ENCODE data around the gene ADARB2.

The ADARB2 gene

GRCh38 chr10:1172256-1172984 lies 564.9 kb downstream of the ADARB2 start:
- Histone ChIP-seq H2BK120ac (ENCODE audit: low read depth, low read length) (no peak overlapping the region), H2BK5ac (ENCODE audit: low read length) (peak overlapping the region; percentile 30), H3K18ac (ENCODE audit: low read length) (no peak overlapping the region), H4K91ac (ENCODE audit: low read depth, low read length, poor library complexity) (no peak overlapping the region), H2AK5ac (ENCODE audit: low read depth, low read length) (peak overlapping the region; percentile 74), H3K27me3 (ENCODE audit: control insufficient read depth in 3 of 3, insufficient read depth in 3 of 3, low read depth in 1 of 3, low read length in 3 of 3) (peaks cover 0 to 9% (median 0%) of the 10 kb centered on the region in 3 experiments), H3K4me3 (ENCODE audit: low read length in 2 of 2) (peak overlapping the region in 1 of 2 donors; percentile 31), H2BK15ac (ENCODE audit: low read length) (no peak overlapping the region), H3K36me3 (replicated peaks in 1 of 2; ENCODE audit: control insufficient read depth in 2 of 2, insufficient read depth in 2 of 2, low read length in 2 of 2) (peaks cover 0 to 2% of the 10 kb centered on the region in 2 donors), H2BK12ac (ENCODE audit: low read length) (no peak overlapping the region), H2AFZ (ENCODE audit: low read length) (no peak overlapping the region), H3K4me1 (ENCODE audit: control insufficient read depth in 2 of 2, insufficient read depth in 1 of 2, low read depth in 1 of 2, low read length in 2 of 2) (peaks cover 0 to 2% of the 10 kb centered on the region in 2 donors), H3K4ac (ENCODE audit: low read length) (no peak overlapping the region), H3K4me2 (ENCODE audit: insufficient read depth, low read length, poor library complexity, severe bottlenecking) (no peak overlapping the region), H3K27ac (replicated peaks; ENCODE audit: low read length) (no peak overlapping the region), H3K9me3 (replicated peaks in 1 of 2; ENCODE audit: control insufficient read depth in 2 of 2, insufficient read depth in 1 of 2, low read depth in 1 of 2, low read length in 2 of 2) (peaks cover 0 to 3% of the 10 kb centered on the region in 2 donors), H3K79me1 (ENCODE audit: low read depth, low read length) (no peaks in the 10 kb centered on the region), H3K23ac (ENCODE audit: low read depth, low read length, poor library complexity) (no peak overlapping the region), H4K8ac (ENCODE audit: low read depth, low read length) (no peak overlapping the region), H3K14ac (ENCODE audit: low read length) (peak overlapping the region; percentile 65), H3K9ac (ENCODE audit: low read depth, low read length, poor library complexity) (no peak overlapping the region)
- WGBS, 2 donors (ENCODE audit: extremely low coverage in 2 of 2, insufficient read length in 2 of 2, insufficient replicate concordance in 1 of 2), result no CpG with 5 or more reads among the region's 15 CpGs
- DNase-seq (ENCODE audit: low spot score), result no peak

DNA sequence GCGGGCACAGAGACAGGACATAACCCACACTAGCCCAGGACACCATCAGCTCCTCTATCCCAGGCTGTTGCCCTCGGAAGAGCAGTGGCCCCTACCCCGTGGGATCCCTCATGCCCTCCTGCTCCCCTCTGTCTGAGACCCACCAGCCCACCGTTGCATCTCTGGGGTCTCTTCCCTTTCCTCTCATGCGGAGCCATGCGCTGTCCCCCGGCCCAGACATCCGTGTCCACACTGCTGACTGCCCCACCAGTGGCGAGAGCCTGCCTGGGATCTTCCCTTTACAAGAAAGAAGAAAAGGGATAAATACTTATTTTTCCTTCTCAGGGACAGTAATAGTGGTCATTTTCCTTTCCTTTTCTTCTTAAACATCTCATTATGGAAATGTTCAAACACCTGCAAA lies 565.7 kb downstream of the ADARB2 start:
- H3K36me3 ChIP-seq (replicated peaks in 1 of 2; ENCODE audit: control insufficient read depth in 2 of 2, insufficient read depth in 2 of 2, low read length in 2 of 2), result peaks cover 0 to 2% of the 10 kb centered on the region in 2 donors
- no peak overlapping the region for H3K27ac ChIP-seq (replicated peaks; ENCODE audit: low read length)
- peaks cover 0 to 3% of the 10 kb centered on the region in 2 donors for H3K9me3 ChIP-seq (replicated peaks in 1 of 2; ENCODE audit: control insufficient read depth in 2 of 2, insufficient read depth in 1 of 2, low read depth in 1 of 2, low read length in 2 of 2)
- H3K27me3 ChIP-seq (ENCODE audit: control insufficient read depth in 3 of 3, insufficient read depth in 3 of 3, low read depth in 1 of 3, low read length in 3 of 3), result peaks cover 0 to 9% (median 0%) of the 10 kb centered on the region in 3 experiments
- no peak overlapping the region for H3K4me2 ChIP-seq (ENCODE audit: insufficient read depth, low read length, poor library complexity, severe bottlenecking)
- no peak for DNase-seq (ENCODE audit: low spot score)
- H2AK5ac ChIP-seq (ENCODE audit: low read depth, low read length), result no peak overlapping the region
- peak overlapping the region; percentile 1 for H3K4ac ChIP-seq (ENCODE audit: low read length)
- no peak overlapping the region for H3K14ac ChIP-seq (ENCODE audit: low read length)
- H2BK5ac ChIP-seq (ENCODE audit: low read length), result peak overlapping the region; percentile 45
- H3K4me3 ChIP-seq (ENCODE audit: low read length in 2 of 2), result no peak overlapping the region
- no peak overlapping the region for H2BK120ac ChIP-seq (ENCODE audit: low read depth, low read length)
- peaks cover 0 to 2% of the 10 kb centered on the region in 2 donors for H3K4me1 ChIP-seq (ENCODE audit: control insufficient read depth in 2 of 2, insufficient read depth in 1 of 2, low read depth in 1 of 2, low read length in 2 of 2)
- no peak overlapping the region for H2AFZ ChIP-seq (ENCODE audit: low read length)
- H4K8ac ChIP-seq (ENCODE audit: low read depth, low read length), result no peak overlapping the region
- H3K79me1 ChIP-seq (ENCODE audit: low read depth, low read length), result no peaks in the 10 kb centered on the region
- WGBS, 2 donors (ENCODE audit: extremely low coverage in 2 of 2, insufficient read length in 2 of 2, insufficient replicate concordance in 1 of 2), result no CpG with 5 or more reads among the region's 9 CpGs
- peak overlapping the region; percentile 92 for H3K23ac ChIP-seq (ENCODE audit: low read depth, low read length, poor library complexity)
- no peak overlapping the region for H3K18ac ChIP-seq (ENCODE audit: low read length)
- H3K9ac ChIP-seq (ENCODE audit: low read depth, low read length, poor library complexity), result no peak overlapping the region
- H2BK12ac ChIP-seq (ENCODE audit: low read length), result no peak overlapping the region
- no peak overlapping the region for H2BK15ac ChIP-seq (ENCODE audit: low read length)
- H4K91ac ChIP-seq (ENCODE audit: low read depth, low read length, poor library complexity), result no peak overlapping the region

- H2BK120ac ChIP-seq (ENCODE audit: low read depth, low read length), result peak overlapping the region; percentile 96
- peak overlapping the region; percentile 69 for H4K91ac ChIP-seq (ENCODE audit: low read depth, low read length, poor library complexity)
- DNase-seq (ENCODE audit: low spot score), result no peak
- no peaks in the 10 kb centered on the region for H3K79me1 ChIP-seq (ENCODE audit: low read depth, low read length)
- H3K36me3 ChIP-seq (replicated peaks in 1 of 2; ENCODE audit: control insufficient read depth in 2 of 2, insufficient read depth in 2 of 2, low read length in 2 of 2), result peaks cover 0 to 2% of the 10 kb centered on the region in 2 donors
- H3K18ac ChIP-seq (ENCODE audit: low read length), result peak overlapping the region; percentile 84
- H3K9me3 ChIP-seq (replicated peaks in 1 of 2; ENCODE audit: control insufficient read depth in 2 of 2, insufficient read depth in 1 of 2, low read depth in 1 of 2, low read length in 2 of 2), result peaks cover 0 to 3% of the 10 kb centered on the region in 2 donors
- peak overlapping the region; percentile 74 for H3K9ac ChIP-seq (ENCODE audit: low read depth, low read length, poor library complexity)
- peaks cover 0 to 2% of the 10 kb centered on the region in 2 donors for H3K4me1 ChIP-seq (ENCODE audit: control insufficient read depth in 2 of 2, insufficient read depth in 1 of 2, low read depth in 1 of 2, low read length in 2 of 2)
- H4K8ac ChIP-seq (ENCODE audit: low read depth, low read length), result peak overlapping the region; percentile 89
- peak overlapping the region; percentile 1 for H3K4ac ChIP-seq (ENCODE audit: low read length)
- H3K27ac ChIP-seq (replicated peaks; ENCODE audit: low read length), result no peak overlapping the region
- peak overlapping the region; percentile 45 for H2BK15ac ChIP-seq (ENCODE audit: low read length)
- peak overlapping the region; percentile 59 for H2BK12ac ChIP-seq (ENCODE audit: low read length)
- H3K4me3 ChIP-seq (ENCODE audit: low read length in 2 of 2), result peak overlapping the region in 1 of 2 donors; percentile 2
- H3K14ac ChIP-seq (ENCODE audit: low read length), result peak overlapping the region; percentile 97
- no CpG with 5 or more reads among the region's 4 CpGs for WGBS, 2 donors (ENCODE audit: extremely low coverage in 2 of 2, insufficient read length in 2 of 2, insufficient replicate concordance in 1 of 2)
- peaks cover 0 to 9% (median 0%) of the 10 kb centered on the region in 3 experiments for H3K27me3 ChIP-seq (ENCODE audit: control insufficient read depth in 3 of 3, insufficient read depth in 3 of 3, low read depth in 1 of 3, low read length in 3 of 3)
- H3K23ac ChIP-seq (ENCODE audit: low read depth, low read length, poor library complexity), result peak overlapping the region; percentile 92
- peak overlapping the region; percentile 45 for H2BK5ac ChIP-seq (ENCODE audit: low read length)
- H3K4me2 ChIP-seq (ENCODE audit: insufficient read depth, low read length, poor library complexity, severe bottlenecking), result no peak overlapping the region
- no peak overlapping the region for H2AFZ ChIP-seq (ENCODE audit: low read length)
- peak overlapping the region; percentile 83 for H2AK5ac ChIP-seq (ENCODE audit: low read depth, low read length)
Measured at GRCh38 chr10:1171182-1171581, 566.1 kb downstream of the ADARB2 start.

DNA sequence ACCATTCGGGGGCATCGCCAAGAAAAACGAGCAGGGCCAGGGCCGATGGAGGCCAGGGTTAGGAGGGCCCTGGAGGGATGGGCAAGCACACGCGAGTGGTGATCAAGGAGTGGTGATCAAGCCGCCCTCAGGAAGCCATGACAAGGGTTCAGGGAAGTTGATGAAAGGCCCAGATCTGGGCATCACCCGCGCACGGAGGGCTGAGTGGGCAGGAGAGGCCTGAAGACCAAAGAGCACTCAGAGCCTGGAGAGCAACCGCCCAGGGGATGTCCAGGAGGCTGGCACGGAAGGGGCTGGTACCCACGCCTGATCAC lies 566.5 kb downstream of the ADARB2 start:
- Histone ChIP-seq H4K91ac (ENCODE audit: low read depth, low read length, poor library complexity) (peak overlapping the region; percentile 69), H3K9me3 (replicated peaks in 1 of 2; ENCODE audit: control insufficient read depth in 2 of 2, insufficient read depth in 1 of 2, low read depth in 1 of 2, low read length in 2 of 2) (peaks cover 0 to 3% of the 10 kb centered on the region in 2 donors), H3K4me1 (ENCODE audit: control insufficient read depth in 2 of 2, insufficient read depth in 1 of 2, low read depth in 1 of 2, low read length in 2 of 2) (peaks cover 0 to 2% of the 10 kb centered on the region in 2 donors), H3K4me2 (ENCODE audit: insufficient read depth, low read length, poor library complexity, severe bottlenecking) (no peak overlapping the region), H3K36me3 (replicated peaks in 1 of 2; ENCODE audit: control insufficient read depth in 2 of 2, insufficient read depth in 2 of 2, low read length in 2 of 2) (peaks cover 0 to 2% of the 10 kb centered on the region in 2 donors), H3K27ac (replicated peaks; ENCODE audit: low read length) (no peak overlapping the region), H3K14ac (ENCODE audit: low read length) (peak overlapping the region; percentile 97), H2BK120ac (ENCODE audit: low read depth, low read length) (peak overlapping the region; percentile 96), H2BK15ac (ENCODE audit: low read length) (peak overlapping the region; percentile 45), H3K4me3 (ENCODE audit: low read length in 2 of 2) (no peak overlapping the region), H3K79me1 (ENCODE audit: low read depth, low read length) (no peaks in the 10 kb centered on the region), H2AK5ac (ENCODE audit: low read depth, low read length) (peak overlapping the region; percentile 83), H2BK12ac (ENCODE audit: low read length) (peak overlapping the region; percentile 76), H4K8ac (ENCODE audit: low read depth, low read length) (no peak overlapping the region), H3K18ac (ENCODE audit: low read length) (peak overlapping the region; percentile 84), H3K27me3 (ENCODE audit: control insufficient read depth in 3 of 3, insufficient read depth in 3 of 3, low read depth in 1 of 3, low read length in 3 of 3) (peaks cover 0 to 9% (median 0%) of the 10 kb centered on the region in 3 experiments), H2BK5ac (ENCODE audit: low read length) (peak overlapping the region; percentile 45), H3K4ac (ENCODE audit: low read length) (no peak overlapping the region), H3K23ac (ENCODE audit: low read depth, low read length, poor library complexity) (peak overlapping the region; percentile 92), H2AFZ (ENCODE audit: low read length) (no peak overlapping the region), H3K9ac (ENCODE audit: low read depth, low read length, poor library complexity) (peak overlapping the region; percentile 74)
- WGBS, 2 donors (ENCODE audit: extremely low coverage in 2 of 2, insufficient read length in 2 of 2, insufficient replicate concordance in 1 of 2), result no CpG with 5 or more reads among the region's 13 CpGs
- no peak for DNase-seq (ENCODE audit: low spot score)
